Measurements from ENCODE around the gene NFASC. TPM values are rescaled to one million over a fixed set of nuclear protein-coding genes. Genes with fewer than 3 reads are reported as not detected.

NFASC gene
- total RNA-seq, 1 experiment from 2014 or later: 0.03 TPM

DNA sequence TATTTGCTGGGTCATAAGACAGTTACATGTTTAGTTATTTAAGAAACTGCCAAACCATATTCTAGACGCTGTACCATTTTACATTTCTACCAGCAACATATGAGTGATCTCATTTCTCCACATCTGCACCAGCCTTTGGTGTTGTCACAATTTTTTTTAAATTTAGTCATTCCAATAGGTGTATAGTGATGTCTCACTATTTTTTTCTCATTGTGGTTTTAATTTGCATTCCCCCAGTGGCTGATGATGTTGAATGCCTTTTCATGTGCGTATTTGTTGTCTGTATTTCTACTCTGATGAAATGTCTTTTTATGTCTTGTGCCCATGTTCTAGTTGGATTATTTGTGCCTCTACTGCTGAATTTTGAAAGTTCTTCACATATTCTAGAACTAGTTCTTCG lies 38.4 kb downstream of the NFASC start:
- no peaks in the 10 kb centered on the region for H3K4me1 ChIP-seq (replicated peaks)
- H3K27me3 ChIP-seq (replicated peaks): peaks cover 12% of the 10 kb centered on the region; the same call in 1 of the 2 replicates
- H3K36me3 ChIP-seq: no peaks in the 10 kb centered on the region
- no peak overlapping the region for H3K4me3 ChIP-seq
- no peak overlapping the region for H3K27ac ChIP-seq
- no peaks in the 10 kb centered on the region for H3K9me3 ChIP-seq (replicated peaks)
- DNase-seq (ENCODE audit: low read depth in 1 of 2, low spot score in 2 of 2): no peak

DNA sequence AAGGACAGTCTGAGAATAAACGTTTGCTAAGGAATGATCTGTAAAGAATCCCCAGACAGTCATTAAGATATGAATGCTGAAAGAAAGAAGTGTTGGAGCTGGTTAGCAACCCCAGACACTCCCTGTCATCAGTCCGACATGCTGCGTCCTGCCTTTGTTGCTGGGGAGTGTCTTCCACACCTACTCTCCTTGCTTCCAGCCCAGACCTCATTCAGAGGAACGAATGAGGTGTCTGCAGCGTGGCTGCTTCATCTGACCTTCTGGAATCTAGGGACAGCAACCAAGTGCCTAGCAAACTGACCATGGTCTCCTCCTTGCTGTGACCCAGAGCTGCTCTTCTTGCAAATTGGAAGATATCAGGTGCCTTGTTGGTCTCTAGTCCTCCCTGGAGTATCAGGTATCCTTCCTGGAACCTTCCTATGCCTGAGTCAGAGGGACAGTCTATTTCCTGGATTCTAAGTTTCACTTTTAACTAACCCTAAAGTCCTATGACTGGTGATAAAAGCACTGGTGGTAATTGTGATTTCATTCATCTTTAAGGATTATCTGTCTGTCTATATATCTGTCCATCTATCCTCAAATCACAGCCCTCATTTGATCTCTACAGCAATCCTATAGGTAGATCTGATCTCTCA lies 45.3 kb downstream of the NFASC start:
- Histone ChIP-seq H3K36me3 (no peaks in the 10 kb centered on the region), H3K4me3 (no peak overlapping the region), H3K9me3 (replicated peaks) (no peaks in the 10 kb centered on the region), H3K4me1 (replicated peaks) (no peaks in the 10 kb centered on the region), H3K27ac (no peak overlapping the region), H3K27me3 (replicated peaks) (no peaks in the 10 kb centered on the region; the same call in 1 of the 2 replicates)
- no peak for DNase-seq (ENCODE audit: low read depth in 1 of 2, low spot score in 2 of 2)

DNA sequence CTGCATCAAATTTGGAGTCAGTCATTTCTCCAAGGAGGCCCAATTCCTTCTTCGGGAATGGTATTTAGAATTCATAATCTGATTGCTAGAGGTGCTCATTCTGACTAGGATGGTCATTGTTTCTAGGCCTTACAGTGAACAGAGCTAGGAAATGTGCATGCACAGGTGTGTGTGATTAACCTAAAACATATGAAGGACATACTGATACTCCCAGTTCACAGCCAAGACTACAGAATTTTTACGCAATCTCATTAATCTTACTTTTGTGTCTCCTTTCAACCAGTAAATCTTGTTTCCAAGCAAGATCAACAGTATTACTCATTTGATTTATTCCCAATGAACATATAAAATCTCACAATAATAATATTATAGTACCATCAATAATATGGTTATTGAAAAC lies 47.1 kb downstream of the NFASC start:
- no peaks in the 10 kb centered on the region for H3K9me3 ChIP-seq (replicated peaks)
- H3K36me3 ChIP-seq: no peaks in the 10 kb centered on the region
- no peak for DNase-seq (ENCODE audit: low read depth in 1 of 2, low spot score in 2 of 2)
- no peaks in the 10 kb centered on the region for H3K4me1 ChIP-seq (replicated peaks)
- no peak overlapping the region for H3K4me3 ChIP-seq
- no peak overlapping the region for H3K27ac ChIP-seq
- no peaks in the 10 kb centered on the region; the same call in 1 of the 2 replicates for H3K27me3 ChIP-seq (replicated peaks)

DNA sequence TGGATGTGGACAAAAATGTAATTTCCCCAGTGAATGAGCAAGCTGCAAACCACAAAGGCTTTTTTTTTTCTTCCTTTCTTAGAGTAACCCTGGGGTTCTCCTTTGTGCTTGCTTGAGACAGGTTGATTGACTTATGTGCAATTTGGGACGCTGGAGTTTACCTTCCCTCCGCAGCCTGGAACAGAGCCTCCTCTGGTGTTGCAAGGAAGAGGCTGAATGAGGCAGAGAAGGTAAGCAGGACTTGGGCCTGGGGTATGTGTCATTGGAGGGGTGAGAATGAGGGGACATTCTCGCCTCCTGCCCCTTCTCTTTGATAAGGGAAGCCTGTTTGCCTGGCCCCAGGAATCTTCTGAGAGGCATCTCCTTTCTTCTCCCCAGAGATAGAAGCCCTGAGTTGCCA lies 49.8 kb downstream of the NFASC start:
- H3K9me3 ChIP-seq (replicated peaks): no peaks in the 10 kb centered on the region
- no peaks in the 10 kb centered on the region for H3K36me3 ChIP-seq
- no peaks in the 10 kb centered on the region for H3K4me1 ChIP-seq (replicated peaks)
- DNase-seq (ENCODE audit: low read depth in 1 of 2, low spot score in 2 of 2): no peak
- H3K4me3 ChIP-seq: no peak overlapping the region
- H3K27me3 ChIP-seq (replicated peaks): no peaks in the 10 kb centered on the region; the same call in 1 of the 2 replicates
- H3K27ac ChIP-seq: no peak overlapping the region

DNA sequence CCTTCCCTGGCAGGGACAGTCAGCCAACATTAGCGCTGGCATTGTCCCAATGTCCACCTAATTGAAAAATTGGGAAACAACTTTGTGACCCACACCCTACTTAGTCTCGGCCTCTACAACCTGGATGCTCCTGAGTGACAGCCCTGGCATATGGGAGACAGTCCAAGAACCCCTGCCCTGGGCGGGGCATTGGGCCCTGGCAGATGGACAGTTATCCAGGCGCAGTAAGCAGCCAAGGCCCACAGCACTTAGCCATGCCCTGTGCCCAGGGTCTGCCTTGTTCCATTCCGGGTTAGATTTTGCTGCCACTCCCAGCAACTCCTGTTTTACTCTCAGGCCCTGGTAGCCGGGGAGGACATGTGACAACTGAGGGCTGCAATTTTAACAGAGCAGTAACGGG lies 50.3 kb downstream of the NFASC start:
- H3K27me3 ChIP-seq (replicated peaks): no peaks in the 10 kb centered on the region; the same call in 1 of the 2 replicates
- H3K4me1 ChIP-seq (replicated peaks): no peaks in the 10 kb centered on the region
- no peak for DNase-seq (ENCODE audit: low read depth in 1 of 2, low spot score in 2 of 2)
- no peaks in the 10 kb centered on the region for H3K36me3 ChIP-seq
- H3K9me3 ChIP-seq (replicated peaks): no peaks in the 10 kb centered on the region
- no peak overlapping the region for H3K4me3 ChIP-seq
- H3K27ac ChIP-seq: no peak overlapping the region

GRCh38 chr1:204921855-204922516 lies 51.3 kb downstream of the NFASC start:
- H3K4me3 ChIP-seq: no peak overlapping the region
- no peaks in the 10 kb centered on the region; the same call in 1 of the 2 replicates for H3K27me3 ChIP-seq (replicated peaks)
- no peaks in the 10 kb centered on the region for H3K4me1 ChIP-seq (replicated peaks)

DNA sequence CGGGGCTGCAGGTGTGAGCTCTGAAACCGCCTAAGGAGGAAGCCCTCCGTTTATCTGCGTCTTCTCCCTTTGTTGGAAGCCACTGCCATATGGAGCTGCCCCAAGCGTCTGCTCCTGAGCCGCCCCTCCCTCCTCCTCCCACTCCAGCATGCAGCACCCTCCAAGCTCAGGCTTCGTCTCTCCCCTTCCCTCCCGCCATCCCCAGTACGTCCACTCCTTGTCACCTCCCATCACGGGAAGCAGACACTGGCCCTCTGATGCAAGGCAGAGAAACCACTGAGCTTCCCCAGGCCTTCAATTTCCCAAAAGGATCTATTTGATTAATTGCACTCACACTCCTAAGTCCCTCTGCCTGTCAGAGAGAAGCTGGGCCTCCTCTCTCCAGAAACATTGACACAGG lies 52.5 kb downstream of the NFASC start:
- DNase-seq (ENCODE audit: low read depth in 1 of 2, low spot score in 2 of 2): no peak
- Histone ChIP-seq H3K27ac (no peak overlapping the region), H3K9me3 (replicated peaks) (no peaks in the 10 kb centered on the region), H3K36me3 (no peaks in the 10 kb centered on the region), H3K27me3 (replicated peaks) (no peaks in the 10 kb centered on the region; the same call in 1 of the 2 replicates), H3K4me1 (replicated peaks) (no peaks in the 10 kb centered on the region), H3K4me3 (no peak overlapping the region)

More at GRCh38 chr1:204921855-204922516, 51.3 kb downstream of the NFASC start:
- H3K9me3 ChIP-seq (replicated peaks): no peaks in the 10 kb centered on the region
- H3K27ac ChIP-seq: no peak overlapping the region
- no peak for DNase-seq (ENCODE audit: low read depth in 1 of 2, low spot score in 2 of 2)
- no peaks in the 10 kb centered on the region for H3K36me3 ChIP-seq

DNA sequence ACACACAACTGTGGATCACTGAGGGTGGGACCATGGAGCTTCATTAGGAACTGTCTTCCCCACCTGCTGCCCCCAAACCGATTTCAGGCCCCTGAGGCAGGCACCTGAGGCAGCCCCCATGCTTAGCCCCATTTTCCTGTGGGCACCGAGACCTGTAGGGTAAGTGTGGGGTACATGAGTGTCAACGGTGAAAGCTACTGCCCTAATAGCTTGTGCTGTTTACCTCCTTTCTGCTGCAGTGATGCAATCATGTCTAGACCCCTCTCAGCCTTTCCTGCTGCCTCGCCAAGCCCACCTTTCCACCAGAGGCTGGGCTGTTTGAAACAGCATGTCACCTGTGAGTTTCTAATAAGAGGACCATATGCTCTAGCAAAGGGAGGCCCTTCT lies 53.0 kb downstream of the NFASC start:
- no peak overlapping the region for H3K4me3 ChIP-seq
- no peaks in the 10 kb centered on the region for H3K4me1 ChIP-seq (replicated peaks)
- H3K36me3 ChIP-seq: no peaks in the 10 kb centered on the region
- no peaks in the 10 kb centered on the region; the same call in 1 of the 2 replicates for H3K27me3 ChIP-seq (replicated peaks)
- H3K9me3 ChIP-seq (replicated peaks): no peaks in the 10 kb centered on the region
- no peak overlapping the region for H3K27ac ChIP-seq
- DNase-seq (ENCODE audit: low read depth in 1 of 2, low spot score in 2 of 2): no peak

DNA sequence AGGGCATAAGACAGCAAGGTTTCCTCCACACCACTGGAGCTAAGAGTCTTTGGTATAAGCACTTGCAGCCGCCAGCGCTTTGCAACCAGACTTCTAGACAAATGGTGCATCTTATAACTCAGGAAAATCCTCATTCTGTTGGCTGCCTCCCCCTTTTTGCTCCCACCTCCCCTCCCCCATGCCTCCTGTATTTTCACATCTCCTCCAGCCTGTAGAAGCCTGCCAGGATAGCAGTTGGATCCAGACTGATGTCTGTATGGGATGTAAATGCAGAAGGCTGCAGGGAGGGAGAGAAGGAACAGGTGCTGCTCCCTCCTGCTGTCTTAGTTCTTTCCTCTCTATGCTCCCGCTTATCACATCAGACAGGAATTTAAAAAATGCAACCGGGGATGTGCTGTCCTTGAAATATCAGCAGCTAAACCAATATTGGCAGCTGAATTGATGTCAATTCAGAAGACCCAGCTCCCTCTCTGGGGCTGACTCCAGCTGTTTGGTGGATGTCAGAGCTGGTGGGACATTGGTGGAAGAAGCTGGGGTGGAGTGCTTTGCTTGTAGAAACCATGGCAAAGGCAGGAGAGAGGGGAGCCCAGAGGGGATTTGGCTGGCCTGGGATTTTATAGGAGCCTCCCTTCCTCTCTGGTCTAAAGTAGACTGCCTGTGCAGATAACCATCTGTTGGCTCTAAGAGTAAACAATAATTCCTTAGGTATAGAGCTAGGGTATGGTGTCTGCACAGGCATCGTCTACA lies 53.5 kb downstream of the NFASC start:
- no peak for DNase-seq (ENCODE audit: low read depth in 1 of 2, low spot score in 2 of 2)
- no peak overlapping the region for H3K27ac ChIP-seq
- H3K36me3 ChIP-seq: no peaks in the 10 kb centered on the region
- H3K27me3 ChIP-seq (replicated peaks): no peaks in the 10 kb centered on the region; the same call in 1 of the 2 replicates
- H3K9me3 ChIP-seq (replicated peaks): no peaks in the 10 kb centered on the region
- H3K4me3 ChIP-seq: no peak overlapping the region
- H3K4me1 ChIP-seq (replicated peaks): no peaks in the 10 kb centered on the region

GRCh38 chr1:204925701-204926100 lies 55.0 kb downstream of the NFASC start:
- no peaks in the 10 kb centered on the region for H3K4me1 ChIP-seq (replicated peaks)
- no peak overlapping the region for H3K27ac ChIP-seq
- DNase-seq (ENCODE audit: low read depth in 1 of 2, low spot score in 2 of 2): no peak
- H3K36me3 ChIP-seq: no peaks in the 10 kb centered on the region
- no peaks in the 10 kb centered on the region for H3K9me3 ChIP-seq (replicated peaks)
- H3K4me3 ChIP-seq: no peak overlapping the region
- H3K27me3 ChIP-seq (replicated peaks): no peaks in the 10 kb centered on the region; the same call in 1 of the 2 replicates

DNA sequence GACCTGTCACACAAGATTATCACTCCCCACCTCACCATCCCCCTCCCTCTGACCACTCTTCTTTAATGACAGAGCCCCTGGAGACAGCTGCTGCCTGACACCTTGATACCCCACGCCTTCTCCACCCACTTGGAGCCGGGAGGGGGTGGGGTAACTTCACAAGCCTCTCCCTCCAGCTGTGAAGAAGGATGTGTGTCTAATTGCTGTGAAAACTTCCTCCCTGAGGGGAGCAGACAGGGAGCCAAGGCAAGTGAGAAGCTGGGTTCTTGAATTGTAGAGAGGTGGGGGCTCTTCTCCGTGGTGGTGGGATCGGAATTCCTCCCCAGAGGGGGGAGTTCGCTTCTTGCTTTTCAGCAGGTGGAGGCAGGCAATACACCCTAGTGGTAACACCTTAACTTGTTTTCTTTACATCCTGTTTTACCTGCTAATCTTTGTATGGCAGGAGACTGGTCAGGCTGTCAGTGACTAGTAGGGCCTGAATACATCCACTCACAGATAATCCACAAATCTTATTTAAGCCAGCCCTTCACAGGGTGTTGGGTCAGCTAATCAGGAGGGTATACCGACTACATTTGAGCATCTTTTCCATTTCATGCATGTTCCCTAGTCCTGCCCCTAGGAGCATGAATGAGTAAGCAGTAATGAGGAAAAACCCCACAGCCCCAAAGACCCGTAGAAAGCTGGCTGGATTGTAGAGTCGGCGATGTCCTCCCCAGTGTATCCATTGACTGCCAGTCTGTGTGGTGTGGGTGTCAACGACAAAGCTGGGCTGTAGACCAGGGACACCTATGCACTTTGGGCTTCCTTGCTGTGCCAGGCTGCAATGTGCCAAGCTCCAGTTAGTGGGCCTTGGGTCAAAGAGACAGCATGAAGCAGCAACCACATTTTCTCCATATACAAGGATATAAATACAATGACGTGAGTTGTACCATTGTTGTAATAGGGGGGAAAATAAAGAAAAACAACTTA lies 57.3 kb downstream of the NFASC start:
- Histone ChIP-seq H3K9me3 (replicated peaks) (no peaks in the 10 kb centered on the region), H3K4me1 (replicated peaks) (no peaks in the 10 kb centered on the region), H3K27me3 (replicated peaks) (peaks cover 3% of the 10 kb centered on the region; the same call in 1 of the 2 replicates), H3K4me3 (no peak overlapping the region), H3K27ac (no peak overlapping the region), H3K36me3 (no peaks in the 10 kb centered on the region)
- DNase-seq (ENCODE audit: low read depth in 1 of 2, low spot score in 2 of 2): no peak

- Histone ChIP-seq H3K4me1 (replicated peaks) (no peaks in the 10 kb centered on the region), H3K9me3 (replicated peaks) (no peaks in the 10 kb centered on the region), H3K36me3 (no peaks in the 10 kb centered on the region), H3K27ac (no peak overlapping the region), H3K27me3 (replicated peaks) (peaks cover 3% of the 10 kb centered on the region; the same call in 1 of the 2 replicates), H3K4me3 (no peak overlapping the region)
- no peak for DNase-seq (ENCODE audit: low read depth in 1 of 2, low spot score in 2 of 2)
Observed at GRCh38 chr1:204928671-204929486, 58.2 kb downstream of the NFASC start.
